Measurements from ENCODE around the gene INO80C.

INO80C gene

DNA sequence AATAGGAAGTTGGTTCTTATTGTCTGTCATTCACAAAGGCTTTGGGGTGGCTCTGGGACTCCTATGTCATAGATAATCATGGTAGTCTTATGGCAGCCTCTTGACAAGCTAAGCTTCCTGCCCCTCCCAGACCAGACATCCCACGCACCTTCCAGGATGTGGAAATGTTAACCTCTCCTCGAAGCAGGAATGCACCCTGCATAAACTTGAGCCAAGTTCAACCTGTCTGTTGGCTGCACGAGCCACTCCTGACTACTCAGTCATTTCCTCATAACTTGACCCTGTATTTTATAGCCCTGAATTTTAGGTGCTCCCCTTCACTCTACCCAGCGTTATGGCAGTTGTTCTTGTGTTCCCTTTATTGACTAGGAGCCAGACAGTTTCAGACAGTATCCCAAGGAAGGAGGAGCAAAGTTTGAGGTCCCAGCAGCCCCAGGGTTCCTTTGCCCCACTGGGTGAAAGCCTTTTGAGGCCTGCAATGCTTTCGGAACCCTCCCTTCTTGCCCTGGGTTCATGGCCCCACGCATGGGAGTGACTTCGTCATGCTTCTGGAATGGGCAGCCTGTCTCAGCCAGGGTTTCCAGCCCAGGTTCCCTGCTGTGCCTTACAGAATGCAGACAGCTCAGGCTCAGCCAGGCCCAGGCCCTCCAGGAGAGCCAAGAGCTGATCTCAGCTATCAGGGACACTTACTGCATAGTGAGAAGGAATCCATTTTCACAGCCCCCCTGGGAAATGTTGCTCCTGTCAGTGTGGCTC lies 15.6 kb upstream of the INO80C start:
- DNase-seq (ENCODE audit: low read depth, low spot score), result no peak

- DNase-seq (ENCODE audit: low read depth, low spot score), result no peak
Observed at GRCh38 chr18:35512761-35513160, 15.0 kb upstream of the INO80C start.

DNA sequence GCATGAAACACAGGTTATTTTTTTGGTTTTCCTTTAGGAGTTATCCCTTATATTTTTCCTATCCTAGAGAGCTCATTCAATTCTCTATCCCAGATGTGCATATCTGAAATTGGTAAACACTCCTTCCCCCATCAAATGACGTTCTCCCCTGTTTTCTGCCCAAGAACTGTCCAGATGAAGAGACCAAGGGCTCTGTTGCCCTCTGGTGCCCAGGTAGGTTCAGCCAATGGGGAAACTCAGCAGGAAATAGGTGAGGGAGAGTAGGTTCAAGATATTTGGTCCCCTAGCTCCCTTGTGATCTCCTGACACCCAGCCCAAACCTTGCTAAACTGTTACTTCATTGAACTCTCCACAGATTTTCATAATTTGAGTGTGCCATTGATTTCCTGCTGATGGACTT lies 14.1 kb upstream of the INO80C start:
- no peak for DNase-seq (ENCODE audit: low read depth, low spot score)

DNA sequence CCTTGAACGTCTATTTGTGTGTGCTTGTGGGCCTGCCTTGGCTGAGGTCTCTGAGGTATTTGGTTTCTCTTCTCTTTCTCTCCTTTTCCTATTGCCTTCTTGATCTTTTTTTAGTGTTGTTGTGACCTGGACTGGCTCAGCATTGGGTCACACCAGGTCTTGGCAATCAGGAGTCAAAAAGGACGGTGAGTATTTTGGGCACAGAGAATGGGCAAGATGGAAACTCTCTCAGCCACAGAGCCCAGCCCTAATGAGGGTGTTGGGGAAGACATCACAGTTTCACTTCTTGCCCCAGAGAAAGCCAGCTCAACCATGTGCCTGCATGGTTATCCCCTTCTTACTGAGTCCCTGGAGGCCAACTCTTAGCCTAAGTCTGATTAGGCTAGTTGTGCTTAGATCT lies 13.7 kb upstream of the INO80C start:
- DNase-seq (ENCODE audit: low read depth, low spot score), result no peak

DNA sequence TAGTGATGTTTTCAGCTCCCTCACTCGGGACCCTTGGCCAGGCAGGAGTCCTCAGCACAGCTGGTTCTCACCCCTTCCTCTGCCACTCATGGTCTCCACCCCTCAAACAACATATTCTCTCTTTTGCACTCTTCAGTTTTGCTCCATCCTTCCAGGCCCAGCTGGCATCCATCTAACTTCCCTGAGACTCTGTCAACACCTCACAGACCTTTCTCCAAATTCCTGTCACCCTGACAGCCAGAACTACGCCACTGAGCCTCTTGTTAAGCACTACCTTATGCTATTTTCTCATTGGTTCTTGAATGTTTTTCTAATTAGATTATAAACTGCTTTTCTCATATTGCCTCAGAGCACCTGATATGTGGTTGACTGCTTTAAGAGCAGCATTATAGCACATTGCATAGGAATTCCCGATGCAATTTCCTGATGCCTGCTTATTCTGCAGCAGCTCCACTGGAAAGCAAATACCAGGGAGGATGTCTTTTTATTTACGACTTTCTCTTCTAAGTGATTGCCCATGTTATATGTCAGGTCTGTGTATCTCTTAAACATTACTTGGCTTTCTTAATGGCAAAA lies 12.4 kb upstream of the INO80C start:
- no peak for DNase-seq (ENCODE audit: low read depth, low spot score)

DNA sequence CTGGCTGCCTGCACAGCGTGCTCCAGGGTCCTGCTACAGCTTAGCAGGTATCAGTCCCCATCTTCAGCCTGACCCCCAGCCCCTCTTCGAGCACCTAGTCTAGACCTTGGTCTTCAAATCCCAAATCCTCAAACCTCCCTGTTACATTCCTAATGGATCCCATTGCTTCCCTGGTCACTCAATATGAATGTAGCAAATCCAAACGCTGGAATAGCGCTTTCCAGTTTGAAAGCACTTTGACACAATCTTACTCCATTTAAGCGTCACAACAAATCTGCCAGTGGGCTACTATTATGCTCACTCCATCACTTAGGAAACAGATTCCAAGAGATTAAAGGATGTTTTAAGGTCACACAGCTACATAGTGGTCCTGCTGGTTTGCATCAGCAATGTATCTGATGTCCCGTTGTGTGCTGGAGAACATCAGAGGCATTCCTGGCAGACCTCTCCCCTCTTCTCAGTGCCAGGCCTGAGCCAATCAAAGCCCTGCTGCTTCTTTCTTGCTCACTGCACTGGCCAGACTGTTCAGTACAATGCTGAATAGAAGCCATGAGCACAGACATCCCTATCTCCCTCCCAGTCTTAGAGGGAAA lies 11.1 kb upstream of the INO80C start:
- DNase-seq (ENCODE audit: low read depth, low spot score), result no peak

- DNase-seq (ENCODE audit: low read depth, low spot score), result no peak
Observed at GRCh38 chr18:35508030-35508429, 10.3 kb upstream of the INO80C start.

GRCh38 chr18:35507623-35508022 lies 9.9 kb upstream of the INO80C start:
- no peak for DNase-seq (ENCODE audit: low read depth, low spot score)

DNA sequence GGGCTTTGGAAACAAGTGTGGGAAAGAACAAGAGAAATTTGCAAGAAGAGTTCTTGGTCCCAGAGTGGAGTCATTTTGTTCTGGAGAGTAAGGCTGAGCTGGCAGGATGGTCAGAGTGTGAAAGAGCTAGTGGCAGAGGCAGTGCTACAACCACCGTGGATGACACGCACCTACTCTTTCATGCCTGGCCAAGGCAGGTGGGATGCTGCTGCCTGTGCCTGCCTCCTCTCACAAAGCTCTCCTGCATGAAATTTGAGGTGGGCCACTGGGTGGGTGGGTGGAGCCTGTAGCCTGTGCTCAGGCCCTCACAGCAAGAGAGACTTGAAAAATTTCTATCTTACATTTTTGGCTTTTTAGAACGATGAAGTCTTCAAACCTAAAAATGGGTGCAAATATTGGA lies 9.4 kb upstream of the INO80C start:
- DNase-seq (ENCODE audit: low read depth, low spot score), result no peak

DNA sequence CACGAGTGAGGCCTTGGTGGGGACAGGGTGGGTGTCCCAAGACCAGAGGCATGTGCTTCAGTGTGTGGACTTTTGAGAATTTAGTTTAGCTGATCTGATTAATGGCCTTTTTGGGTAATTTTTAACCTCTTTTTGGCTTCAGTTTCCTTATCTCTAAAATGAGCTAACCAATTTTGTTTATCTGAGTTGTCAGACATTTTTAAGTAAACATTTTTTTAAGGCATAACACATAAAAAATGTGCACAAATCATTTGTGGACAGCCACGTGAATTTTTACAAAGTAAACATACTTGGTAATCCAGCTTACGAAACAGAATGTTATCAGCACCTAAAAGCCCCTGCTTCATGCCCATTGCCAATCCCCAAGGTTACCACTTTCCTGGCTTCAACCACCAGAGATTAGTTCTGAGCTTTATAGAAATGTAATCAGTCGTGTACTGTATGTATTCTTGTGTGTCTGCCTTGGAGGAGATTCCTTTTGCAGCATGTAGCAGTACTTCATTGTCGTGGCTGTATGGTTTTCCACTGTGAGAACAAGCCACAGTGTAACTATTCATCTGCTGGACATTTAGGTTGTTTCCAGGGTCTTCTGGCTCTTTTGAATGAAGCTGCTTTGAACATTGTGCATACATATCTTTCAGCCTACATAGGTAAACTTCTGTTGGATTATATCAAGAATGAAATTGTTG lies 8.4 kb upstream of the INO80C start:
- DNase-seq (ENCODE audit: low read depth, low spot score), result no peak

DNA sequence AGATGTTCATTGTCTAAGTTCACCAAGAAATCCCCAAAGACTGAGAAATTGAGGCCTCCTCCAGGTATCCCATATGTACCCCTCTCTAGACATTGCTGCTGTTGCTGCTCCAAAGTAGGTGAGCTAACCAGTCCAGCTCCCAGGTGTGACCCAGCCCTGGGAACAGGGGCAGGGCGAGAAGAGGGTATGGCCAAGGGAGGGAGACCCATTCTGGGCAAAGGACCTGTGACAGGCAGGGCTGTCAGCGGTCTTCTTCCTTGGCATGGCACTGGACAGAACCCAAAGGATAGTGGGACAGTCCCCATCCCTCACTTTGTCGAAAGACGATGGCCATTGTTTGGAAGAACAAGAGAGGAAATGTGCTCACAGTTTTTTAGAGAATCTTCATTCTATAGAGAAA lies 7.2 kb upstream of the INO80C start:
- DNase-seq (ENCODE audit: low read depth, low spot score), result no peak

GRCh38 chr18:35502052-35502451 lies 4.3 kb upstream of the INO80C start:
- DNase-seq (ENCODE audit: low read depth, low spot score), result no peak

DNA sequence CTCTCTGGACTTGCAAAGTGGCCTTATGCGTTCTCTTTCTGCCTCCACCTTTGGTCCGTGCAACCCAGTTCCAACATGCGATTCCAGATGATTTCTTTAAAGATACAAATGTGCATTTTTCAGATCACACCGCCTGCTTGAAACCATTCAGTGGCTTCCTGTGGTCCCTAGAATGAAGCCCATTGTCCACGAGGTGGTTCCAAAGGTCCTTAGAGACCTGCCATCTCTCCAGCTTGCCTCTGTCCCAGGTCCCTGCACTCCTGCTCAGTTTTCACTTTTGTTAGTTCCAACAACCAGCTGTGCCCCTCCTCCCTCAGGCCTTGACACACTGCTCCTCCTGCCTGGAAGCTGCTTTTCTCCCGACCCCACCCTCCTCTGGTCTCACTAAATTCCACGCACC lies 3.6 kb upstream of the INO80C start:
- DNase-seq (ENCODE audit: low read depth, low spot score), result no peak

GRCh38 chr18:35500113-35500512 lies 2.4 kb upstream of the INO80C start:
- DNase-seq (ENCODE audit: low read depth, low spot score), result no peak

- no peak for DNase-seq (ENCODE audit: low read depth, low spot score)
Observed at GRCh38 chr18:35497027-35497369, 762 bp downstream of the INO80C start.

- DNase-seq (ENCODE audit: low read depth, low spot score), result no peak
Observed at GRCh38 chr18:35495536-35496314, 2.0 kb downstream of the INO80C start.

- DNase-seq (ENCODE audit: low read depth, low spot score), result no peak
Observed at GRCh38 chr18:35494251-35495220, 3.2 kb downstream of the INO80C start.

DNA sequence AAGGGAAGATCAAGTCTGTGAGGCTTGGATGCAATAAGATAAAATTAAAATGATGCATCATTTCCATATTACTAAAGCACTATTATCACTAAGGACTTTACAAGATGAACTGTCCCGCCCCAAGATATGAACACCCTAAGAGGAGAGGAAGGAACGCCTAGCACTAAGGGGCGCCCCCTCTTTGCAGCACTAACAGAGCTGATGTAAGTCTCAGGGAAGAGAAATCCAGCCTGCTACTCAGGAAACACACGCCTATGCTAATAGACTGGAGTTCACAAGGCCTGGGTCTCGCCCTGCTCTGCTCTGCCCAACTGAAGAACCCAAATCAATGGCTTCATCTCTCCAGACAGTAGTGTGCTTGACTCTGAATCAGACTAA lies 6.1 kb downstream of the INO80C start:
- DNase-seq (ENCODE audit: low read depth, low spot score), result no peak

DNA sequence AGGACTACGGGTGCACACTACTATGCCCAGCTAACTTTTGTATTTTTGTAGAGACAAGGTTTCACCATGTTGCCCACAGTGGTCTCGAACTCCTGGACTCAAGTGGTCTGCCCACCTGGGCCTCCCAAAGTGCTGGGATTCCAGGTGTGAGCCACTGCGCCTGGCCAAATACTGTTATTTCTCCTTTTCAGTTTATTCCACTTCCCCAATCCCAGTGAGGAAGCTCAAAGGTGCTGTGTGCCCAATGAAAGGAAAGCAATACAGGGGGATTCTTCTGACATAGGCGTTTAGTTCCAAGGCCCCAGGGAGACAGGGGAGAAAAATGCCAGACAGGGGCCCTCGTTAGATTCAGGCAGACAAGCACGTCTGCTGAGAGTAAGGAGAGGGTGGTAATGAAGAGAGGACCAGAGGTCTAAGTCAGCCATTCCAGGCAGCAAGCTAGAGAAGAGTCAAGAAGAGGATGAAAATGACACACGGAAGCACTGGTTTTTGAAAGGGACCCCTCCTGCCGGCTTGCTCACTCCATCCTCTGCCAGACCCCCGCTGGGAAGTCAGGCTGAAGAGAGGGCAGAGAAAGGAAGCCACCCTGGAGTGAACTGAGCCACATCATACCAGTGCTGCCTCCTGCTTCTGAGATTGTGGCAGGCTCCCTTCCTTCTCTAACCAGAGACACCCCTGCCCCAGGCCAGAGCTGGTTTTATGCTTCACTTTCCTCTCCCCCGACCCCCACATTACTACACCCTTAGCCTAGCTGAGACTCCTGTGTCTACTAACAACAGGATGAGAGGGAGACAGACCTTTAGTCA lies 6.7 kb downstream of the INO80C start:
- DNase-seq (ENCODE audit: low read depth, low spot score), result no peak

GRCh38 chr18:35489913-35490490 lies 7.8 kb downstream of the INO80C start:
- no peak for DNase-seq (ENCODE audit: low read depth, low spot score)

All from activated CD4-positive, CD25-positive, alpha-beta regulatory T cell treated with anti-CD3 and anti-CD28 coated beads, Interleukin-2, amount 50 U/mL, for 16 hours (primary cell).